Measurements from ENCODE around the gene TRPM4.
"Not testable (repeated sequence)": the region's sequence is repeated elsewhere in the genome, so short reads cannot be mapped to it uniquely, and the experiment has no call there.

TRPM4 gene

GRCh38 chr19:49127225-49127624 is 30.4 kb upstream of the TRPM4 start:
- not testable (repeated sequence) for DNase-seq (ENCODE audit: low read depth in 2 of 2)

GRCh38 chr19:49127674-49128544 is 29.7 kb upstream of the TRPM4 start:
- DNase-seq (ENCODE audit: low read depth in 2 of 2): peak; percentile 89 to 90

GRCh38 chr19:49128545-49129237 is 28.9 kb upstream of the TRPM4 start:
- no peak for DNase-seq (ENCODE audit: low read depth in 2 of 2)

GRCh38 chr19:49129238-49129583 is 28.4 kb upstream of the TRPM4 start:
- no peak for DNase-seq (ENCODE audit: low read depth in 2 of 2)

- no peak for DNase-seq (ENCODE audit: low read depth in 2 of 2)
Observed at GRCh38 chr19:49130325-49130724, 27.3 kb upstream of the TRPM4 start.

- no peak for DNase-seq (ENCODE audit: low read depth in 2 of 2)
Observed at GRCh38 chr19:49132974-49133609, 24.5 kb upstream of the TRPM4 start.

GRCh38 chr19:49133621-49134454 is 23.8 kb upstream of the TRPM4 start:
- peak in 1 of 2 donors; percentile 47 for DNase-seq (ENCODE audit: low read depth in 2 of 2)

- DNase-seq (ENCODE audit: low read depth in 2 of 2): no peak
Observed at GRCh38 chr19:49135686-49136085, 21.9 kb upstream of the TRPM4 start.

- DNase-seq (ENCODE audit: low read depth in 2 of 2): no peak
Observed at GRCh38 chr19:49136771-49137171, 20.8 kb upstream of the TRPM4 start.

- DNase-seq (ENCODE audit: low read depth in 2 of 2): no peak
Observed at GRCh38 chr19:49140951-49141350, 16.6 kb upstream of the TRPM4 start.

- no peak for DNase-seq (ENCODE audit: low read depth in 2 of 2)
Observed at GRCh38 chr19:49141352-49141751, 16.2 kb upstream of the TRPM4 start.

- DNase-seq (ENCODE audit: low read depth in 2 of 2): peak; percentile 40 to 59
Observed at GRCh38 chr19:49142866-49143335, 14.7 kb upstream of the TRPM4 start.

GRCh38 chr19:49145573-49146407 is 11.8 kb upstream of the TRPM4 start:
- DNase-seq (ENCODE audit: low read depth in 2 of 2): peak; percentile 71 to 78

GRCh38 chr19:49146408-49146770 is 11.2 kb upstream of the TRPM4 start:
- DNase-seq (ENCODE audit: low read depth in 2 of 2): not testable (repeated sequence)

- DNase-seq (ENCODE audit: low read depth in 2 of 2): no peak
Observed at GRCh38 chr19:49148044-49148682, 9.4 kb upstream of the TRPM4 start.

GRCh38 chr19:49148784-49149651 is 8.6 kb upstream of the TRPM4 start:
- peak; percentile 71 to 80 for DNase-seq (ENCODE audit: low read depth in 2 of 2)

GRCh38 chr19:49149652-49150105 is 7.9 kb upstream of the TRPM4 start:
- no peak for DNase-seq (ENCODE audit: low read depth in 2 of 2)

GRCh38 chr19:49150106-49150943 is 7.3 kb upstream of the TRPM4 start:
- DNase-seq (ENCODE audit: low read depth in 2 of 2): peak in 1 of 2 donors; percentile 26

Measured in activated CD4-positive, alpha-beta T cell treated with anti-CD3 and anti-CD28 coated beads for 24 hours (primary cell).